WI38 (cell line): ENCODE measurements around the gene MFRP.
"Not testable (repeated sequence)": the region's sequence is repeated elsewhere in the genome, so short reads cannot be mapped to it uniquely, and the experiment has no call there.

Source experiments
- H3K4me3 ChIP-seq: 2 replicates; pipeline ENCODE4 v1.5.1; 2011; ENCODE audit warnings: low read depth, mild to moderate bottlenecking, control low read depth, low read length
- CTCF ChIP-seq: IDR thresholded peaks from 2 replicates; pipeline ENCODE4 v1.5.1; 2012; ENCODE audit warnings: low read depth, mild to moderate bottlenecking, control low read depth, low read length

Gene MFRP

GRCh38 chr11:119346605-119347004, at the start of gene MFRP:
Gene MFRP, minus strand, starts transcription at chr11:119346705. Its CDS starts 192 bp downstream, at chr11:119346513.
- no peak for TF ChIP-seq CTCF
- no peak within 1 kb of the TSS for H3K4me3 ChIP-seq

GRCh38 chr11:119391275-119391674, 44.8 kb upstream of the MFRP start:
- TF ChIP-seq CTCF, result no peak
- no peak overlapping the region for H3K4me3 ChIP-seq

GRCh38 chr11:119389611-119390254, 43.2 kb upstream of the MFRP start:
- no peak overlapping the region for H3K4me3 ChIP-seq
- peak; percentile 54 for TF ChIP-seq CTCF

- no peak overlapping the region for H3K4me3 ChIP-seq
- no peak for TF ChIP-seq CTCF
Observed at GRCh38 chr11:119388103-119388502, 41.6 kb upstream of the MFRP start.

GRCh38 chr11:119384332-119384731, 37.8 kb upstream of the MFRP start:
- TF ChIP-seq CTCF, result no peak
- H3K4me3 ChIP-seq, result no peak overlapping the region

- not testable (repeated sequence) for H3K4me3 ChIP-seq
Observed at GRCh38 chr11:119382513-119382912, 36.0 kb upstream of the MFRP start.

GRCh38 chr11:119382101-119382500, 35.6 kb upstream of the MFRP start:
- peak overlapping the region; percentile 61 for H3K4me3 ChIP-seq
- TF ChIP-seq CTCF, result no peak
